ENCODE data around the gene TMEM40. TPM values are rescaled to one million over a fixed set of nuclear protein-coding genes. Genes with fewer than 3 reads are reported as not detected.
"Not testable (repeated sequence)": the region's sequence is repeated elsewhere in the genome, so short reads cannot be mapped to it uniquely, and the experiment has no call there.

TMEM40 gene
- total RNA-seq, 2 donors from 2014 or later: not detected

DNA sequence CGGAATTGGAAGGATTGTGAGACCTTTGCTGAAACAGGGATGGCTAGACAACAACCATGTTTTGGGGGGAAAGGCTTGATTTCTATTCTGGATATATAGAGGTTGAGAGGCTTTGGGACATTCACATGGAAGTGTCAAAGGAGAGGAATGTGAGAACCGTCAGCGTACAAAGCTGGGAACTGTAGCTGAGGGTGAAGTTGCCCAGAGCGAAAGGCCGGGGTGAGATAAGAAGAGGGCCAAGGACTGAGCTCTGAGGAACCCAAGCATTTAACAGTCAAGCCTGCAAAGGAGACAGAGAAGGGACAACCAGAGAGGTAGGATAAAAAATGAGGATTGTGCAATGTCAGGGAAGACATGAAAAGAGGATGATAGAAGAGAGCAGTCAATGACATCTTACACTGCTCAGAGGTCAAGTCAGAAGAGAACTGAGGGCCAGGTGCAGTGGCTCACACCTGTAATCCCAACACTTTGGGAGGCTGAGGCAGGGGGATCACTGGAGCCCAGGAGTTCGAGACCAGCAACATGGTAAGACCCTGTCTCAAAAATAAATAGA is 53.6 kb downstream of the TMEM40 start:
- TF ChIP-seq, protein P1, sequence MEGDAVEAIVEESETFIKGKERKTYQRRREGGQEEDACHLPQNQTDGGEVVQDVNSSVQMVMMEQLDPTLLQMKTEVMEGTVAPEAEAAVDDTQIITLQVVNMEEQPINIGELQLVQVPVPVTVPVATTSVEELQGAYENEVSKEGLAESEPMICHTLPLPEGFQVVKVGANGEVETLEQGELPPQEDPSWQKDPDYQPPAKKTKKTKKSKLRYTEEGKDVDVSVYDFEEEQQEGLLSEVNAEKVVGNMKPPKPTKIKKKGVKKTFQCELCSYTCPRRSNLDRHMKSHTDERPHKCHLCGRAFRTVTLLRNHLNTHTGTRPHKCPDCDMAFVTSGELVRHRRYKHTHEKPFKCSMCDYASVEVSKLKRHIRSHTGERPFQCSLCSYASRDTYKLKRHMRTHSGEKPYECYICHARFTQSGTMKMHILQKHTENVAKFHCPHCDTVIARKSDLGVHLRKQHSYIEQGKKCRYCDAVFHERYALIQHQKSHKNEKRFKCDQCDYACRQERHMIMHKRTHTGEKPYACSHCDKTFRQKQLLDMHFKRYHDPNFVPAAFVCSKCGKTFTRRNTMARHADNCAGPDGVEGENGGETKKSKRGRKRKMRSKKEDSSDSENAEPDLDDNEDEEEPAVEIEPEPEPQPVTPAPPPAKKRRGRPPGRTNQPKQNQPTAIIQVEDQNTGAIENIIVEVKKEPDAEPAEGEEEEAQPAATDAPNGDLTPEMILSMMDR (IDR thresholded peaks at IDR 0.05): no peak
- no peaks in the 10 kb centered on the region for H3K27me3 ChIP-seq (replicated peaks; ENCODE audit: insufficient read depth)
- DNase-seq (ENCODE audit: low spot score) (no peak), ATAC-seq (ENCODE audit: insufficient number of reproducible peaks, low FRiP score, low read depth) (no peak)
- H3K27ac ChIP-seq: no peak overlapping the region
- peaks cover 0 to 11% of the 10 kb centered on the region in 2 donors for H3K4me1 ChIP-seq (ENCODE audit: control insufficient read depth in 1 of 2, low read depth in 2 of 2)
- H3K36me3 ChIP-seq: no peaks in the 10 kb centered on the region
- H3K4me3 ChIP-seq: no peak overlapping the region
- no peaks in the 10 kb centered on the region for H3K9me3 ChIP-seq

DNA sequence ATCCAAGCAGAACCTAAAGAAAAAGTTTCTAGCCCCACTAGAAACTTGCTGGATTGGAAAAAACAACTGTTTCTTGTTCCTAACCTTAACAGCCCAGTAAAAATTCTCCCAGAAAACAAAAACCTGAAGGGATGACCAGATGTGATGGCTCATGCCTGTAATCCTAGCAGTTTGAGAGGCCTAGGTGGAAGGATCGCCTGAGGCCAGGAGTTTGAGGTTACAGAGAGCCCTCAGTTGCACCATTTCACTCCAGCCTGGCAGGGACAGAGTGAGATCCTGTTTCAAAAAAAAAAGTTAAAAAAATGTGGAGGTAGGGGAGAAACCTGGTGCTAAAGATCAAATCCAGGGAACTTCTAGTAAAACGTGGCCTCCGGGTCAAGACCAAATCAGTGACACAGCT is 56.6 kb downstream of the TMEM40 start:
- TF ChIP-seq, protein P1 (IDR thresholded peaks at IDR 0.05): no peak
- no peak for ATAC-seq (ENCODE audit: insufficient number of reproducible peaks, low FRiP score, low read depth)
- DNase-seq (ENCODE audit: low spot score): no peak
- H3K27ac ChIP-seq: no peak overlapping the region
- H3K4me1 ChIP-seq (ENCODE audit: control insufficient read depth in 1 of 2, low read depth in 2 of 2): no peaks in the 10 kb centered on the region
- H3K9me3 ChIP-seq: no peaks in the 10 kb centered on the region
- no peak overlapping the region for H3K4me3 ChIP-seq
- H3K36me3 ChIP-seq: no peaks in the 10 kb centered on the region
- H3K27me3 ChIP-seq (replicated peaks; ENCODE audit: insufficient read depth): no peaks in the 10 kb centered on the region

DNA sequence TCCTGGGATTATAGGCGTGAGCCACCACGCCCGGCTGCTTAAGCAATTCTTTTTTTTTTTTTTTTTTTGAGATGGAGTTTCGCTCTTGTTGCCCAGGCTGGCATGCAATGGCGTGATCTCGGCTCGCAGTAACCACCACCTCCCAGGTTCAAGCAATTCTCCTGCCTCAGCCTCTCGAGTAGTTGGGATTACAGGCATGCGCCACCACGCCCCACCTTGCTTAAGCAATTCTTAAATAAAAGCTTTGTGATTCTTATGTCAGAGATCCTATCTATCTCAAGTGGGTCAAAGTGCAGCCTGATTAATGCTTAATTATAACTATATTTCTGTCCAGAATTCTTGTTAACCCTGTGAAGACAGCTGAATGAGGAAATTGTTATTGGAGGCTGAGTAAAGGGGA is 57.5 kb downstream of the TMEM40 start:
- not testable (repeated sequence) for DNase-seq (ENCODE audit: low spot score); H3K27ac ChIP-seq; H3K9me3 ChIP-seq; ATAC-seq (ENCODE audit: insufficient number of reproducible peaks, low FRiP score, low read depth); H3K4me1 ChIP-seq (ENCODE audit: control insufficient read depth in 1 of 2, low read depth in 2 of 2); H3K4me3 ChIP-seq; H3K27me3 ChIP-seq (replicated peaks; ENCODE audit: insufficient read depth); H3K36me3 ChIP-seq

DNA sequence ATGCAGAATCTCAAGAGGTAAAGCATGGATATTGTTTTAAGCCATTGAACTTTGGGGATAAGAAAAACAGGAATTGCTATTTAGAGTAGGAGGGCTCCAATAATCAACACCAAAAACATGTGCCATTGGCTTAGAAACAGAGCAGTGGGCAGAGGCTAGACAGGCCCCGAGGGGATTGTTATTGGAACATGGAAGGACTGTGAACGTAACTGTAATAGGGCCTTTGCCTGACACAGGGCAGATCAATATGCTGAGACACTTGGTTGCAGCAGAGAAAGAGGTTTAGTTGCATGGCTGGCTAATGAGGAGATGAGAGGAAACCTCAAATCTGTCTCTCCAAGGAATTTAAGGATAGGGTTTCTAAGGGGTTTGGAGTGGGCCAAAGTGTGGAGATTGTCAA is 58.3 kb downstream of the TMEM40 start:
- H3K27ac ChIP-seq: no peak overlapping the region
- no peaks in the 10 kb centered on the region for H3K27me3 ChIP-seq (replicated peaks; ENCODE audit: insufficient read depth)
- H3K36me3 ChIP-seq: no peaks in the 10 kb centered on the region
- no peaks in the 10 kb centered on the region for H3K9me3 ChIP-seq
- ATAC-seq (ENCODE audit: insufficient number of reproducible peaks, low FRiP score, low read depth): no peak
- no peak overlapping the region for H3K4me3 ChIP-seq
- TF ChIP-seq, protein P1 (IDR thresholded peaks at IDR 0.05): no peak
- DNase-seq (ENCODE audit: low spot score): no peak
- H3K4me1 ChIP-seq (ENCODE audit: control insufficient read depth in 1 of 2, low read depth in 2 of 2): no peaks in the 10 kb centered on the region

GRCh38 chr3:12695916-12696315 is 63.1 kb downstream of the TMEM40 start:
- DNase-seq (ENCODE audit: low spot score) (no peak), ATAC-seq (ENCODE audit: insufficient number of reproducible peaks, low FRiP score, low read depth) (no peak)
- H3K4me1 ChIP-seq (ENCODE audit: control insufficient read depth in 1 of 2, low read depth in 2 of 2): peaks cover 0 to 14% of the 10 kb centered on the region in 2 donors
- no peak overlapping the region for H3K27ac ChIP-seq
- H3K4me3 ChIP-seq: no peak overlapping the region
- TF ChIP-seq, protein P1 (IDR thresholded peaks at IDR 0.05): no peak
- no peaks in the 10 kb centered on the region for H3K9me3 ChIP-seq
- no peaks in the 10 kb centered on the region for H3K27me3 ChIP-seq (replicated peaks; ENCODE audit: insufficient read depth)
- no peaks in the 10 kb centered on the region for H3K36me3 ChIP-seq

DNA sequence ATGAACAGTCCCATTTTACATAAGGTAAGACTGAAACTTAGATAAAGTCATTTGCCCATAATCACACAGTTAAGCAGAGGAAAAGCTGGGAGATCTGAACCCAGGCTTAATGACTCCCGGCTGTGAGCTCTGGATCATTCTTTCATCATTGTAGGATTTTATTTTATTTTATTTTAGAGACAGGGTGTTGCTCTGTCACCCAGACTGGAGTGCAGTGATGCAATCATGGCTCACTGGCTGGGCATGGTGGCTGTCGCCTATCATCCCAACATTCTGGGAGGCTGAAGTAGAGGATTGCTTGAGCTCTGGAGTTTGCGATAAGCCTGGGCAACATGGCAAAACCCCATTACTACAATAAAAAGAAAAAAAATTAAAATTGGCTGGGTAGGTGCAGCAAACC is 63.9 kb downstream of the TMEM40 start:
- peak overlapping the region; percentile 73 to 79 for H3K27ac ChIP-seq
- peaks cover 0 to 14% of the 10 kb centered on the region in 2 donors for H3K4me1 ChIP-seq (ENCODE audit: control insufficient read depth in 1 of 2, low read depth in 2 of 2)
- TF ChIP-seq, protein P1 (IDR thresholded peaks at IDR 0.05): no peak
- ATAC-seq (ENCODE audit: insufficient number of reproducible peaks, low FRiP score, low read depth): no peak
- no peaks in the 10 kb centered on the region for H3K36me3 ChIP-seq
- H3K27me3 ChIP-seq (replicated peaks; ENCODE audit: insufficient read depth): no peaks in the 10 kb centered on the region
- H3K9me3 ChIP-seq: no peaks in the 10 kb centered on the region
- H3K4me3 ChIP-seq: no peak overlapping the region
- no peak for DNase-seq (ENCODE audit: low spot score)
